OCI-M1 (cell line): Measurements from ENCODE around the gene GOLGA5.
"Not testable (repeated sequence)": the region's sequence is repeated elsewhere in the genome, so short reads cannot be mapped to it uniquely, and the experiment has no call there.

Experiments
- DNase-seq: peaks from one replicate; lab custom pipeline; 2025; lab: John Stamatoyannopoulos, UW

Gene GOLGA5

GRCh38 chr14:92793709-92794546 is at the start of gene GOLGA5:
GOLGA5 (plus strand) TSS chr14:92794305; CDS start chr14:92797438, 3,133 bp downstream.
- peak; percentile 97 for DNase-seq

GRCh38 chr14:92747701-92748258 is 46.3 kb upstream of the GOLGA5 start:
- DNase-seq, result no peak

- DNase-seq, result no peak
Measured at GRCh38 chr14:92748259-92749016, 45.7 kb upstream of the GOLGA5 start, which contains the start of gene LGMN. LGMN (minus strand) TSS chr14:92748627; CDS start chr14:92732786, 15,841 bp downstream.

- DNase-seq, result peak; percentile 2
Measured at GRCh38 chr14:92750222-92750728, 43.8 kb upstream of the GOLGA5 start.

- no peak for DNase-seq
Measured at GRCh38 chr14:92750994-92751400, 43.1 kb upstream of the GOLGA5 start.

GRCh38 chr14:92751819-92752218 is 42.3 kb upstream of the GOLGA5 start:
- no peak for DNase-seq

GRCh38 chr14:92753250-92753649 is 40.9 kb upstream of the GOLGA5 start:
- DNase-seq, result no peak

GRCh38 chr14:92754966-92755365 is 39.1 kb upstream of the GOLGA5 start:
- DNase-seq, result no peak

- peak; percentile 24 for DNase-seq
Measured at GRCh38 chr14:92755495-92755894, 38.6 kb upstream of the GOLGA5 start.

- DNase-seq, result no peak
Measured at GRCh38 chr14:92756446-92756845, 37.7 kb upstream of the GOLGA5 start.

- peak; percentile 57 for DNase-seq
Measured at GRCh38 chr14:92759300-92759678, 34.8 kb upstream of the GOLGA5 start.

- no peak for DNase-seq
Measured at GRCh38 chr14:92759679-92760523, 34.2 kb upstream of the GOLGA5 start.

GRCh38 chr14:92760524-92760805 is 33.6 kb upstream of the GOLGA5 start:
- no peak for DNase-seq

- not testable (repeated sequence) for DNase-seq
Measured at GRCh38 chr14:92763666-92764631, 30.2 kb upstream of the GOLGA5 start.

- DNase-seq, result peak; percentile 11
Measured at GRCh38 chr14:92768236-92768635, 25.9 kb upstream of the GOLGA5 start.

- DNase-seq, result no peak
Measured at GRCh38 chr14:92768795-92769194, 25.3 kb upstream of the GOLGA5 start.

GRCh38 chr14:92770484-92770883 is 23.6 kb upstream of the GOLGA5 start:
- DNase-seq, result no peak

- DNase-seq, result no peak
Measured at GRCh38 chr14:92774572-92774971, 19.5 kb upstream of the GOLGA5 start.

GRCh38 chr14:92775292-92775691 is 18.8 kb upstream of the GOLGA5 start:
- peak; percentile 59 for DNase-seq

GRCh38 chr14:92778868-92779565 is 15.1 kb upstream of the GOLGA5 start:
- peak; percentile 14 for DNase-seq
